ENCODE data around the gene NELL1. TPM values are rescaled to one million over a fixed set of nuclear protein-coding genes. Genes with fewer than 3 reads are reported as not detected.

NELL1 gene
- total RNA-seq, 1 donor from 2014 or later, result not detected

- Mint-ChIP-seq H3K4me3 (no peak overlapping the region), H3K4me1 (no peaks in the 10 kb centered on the region), H3K27me3 (ENCODE audit: insufficient read depth, low read depth) (no peaks in the 10 kb centered on the region), H3K36me3 (no peaks in the 10 kb centered on the region), H3K27ac (no peak overlapping the region), H3K9me3 (peaks cover 15% of the 10 kb centered on the region)
- no peak overlapping the region for H3K4me2 ChIP-seq
- H3K9ac ChIP-seq, result no peak overlapping the region
- no peaks in the 10 kb centered on the region for H3K27me3 ChIP-seq
- no peak overlapping the region for H3K27ac ChIP-seq
- H4K20me1 ChIP-seq (ENCODE audit: low read depth), result no peaks in the 10 kb centered on the region
- TF ChIP-seq EZH2 (IDR thresholded peaks at IDR 0.05) (no peak), CTCF (IDR thresholded peaks at IDR 0.05) (no peak), EZH2phosphoT487 (IDR thresholded peaks at IDR 0.05) (no peak)
- no peaks in the 10 kb centered on the region for H3F3A ChIP-seq (ENCODE audit: low read depth)
- H3K4me3 ChIP-seq, result no peak overlapping the region
- H3K9me3 ChIP-seq (ENCODE audit: low read depth), result no peaks in the 10 kb centered on the region
- no peaks in the 10 kb centered on the region for H3K36me3 ChIP-seq
- no peak overlapping the region for H2AFZ ChIP-seq (replicated peaks)
- H3K79me2 ChIP-seq (ENCODE audit: low read depth), result no peaks in the 10 kb centered on the region
- H3K4me1 ChIP-seq, result no peaks in the 10 kb centered on the region
- no peak for DNase-seq (ENCODE audit: low spot score)
Measured at GRCh38 chr11:20715931-20716330, 46.5 kb downstream of the NELL1 start.

DNA sequence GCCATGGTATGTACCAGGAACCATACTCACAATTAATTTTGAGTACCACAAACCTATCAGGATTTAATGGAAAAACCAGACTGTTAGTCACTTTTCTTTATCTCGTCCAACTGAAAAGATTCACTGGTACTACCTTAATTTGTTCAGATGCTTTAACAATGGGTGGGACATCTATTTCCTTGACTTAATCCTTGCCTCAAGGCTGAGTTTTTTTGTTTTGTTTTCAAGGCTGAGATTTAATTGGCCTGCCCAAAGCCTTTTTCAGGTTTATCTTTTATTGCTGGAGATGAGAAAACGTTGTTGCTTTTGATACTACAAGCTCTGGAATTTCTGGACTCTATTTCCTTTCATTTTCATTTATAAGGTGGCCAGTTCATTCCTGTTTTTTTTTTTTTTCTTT lies 50.4 kb downstream of the NELL1 start:
- H3K27me3 ChIP-seq, result no peaks in the 10 kb centered on the region
- H3K4me2 ChIP-seq, result no peak overlapping the region
- no peaks in the 10 kb centered on the region for H3K36me3 ChIP-seq
- H4K20me1 ChIP-seq (ENCODE audit: low read depth), result no peaks in the 10 kb centered on the region
- H3K4me1 Mint-ChIP-seq, result no peaks in the 10 kb centered on the region
- TF ChIP-seq EZH2 (IDR thresholded peaks at IDR 0.05) (no peak), EZH2phosphoT487 (IDR thresholded peaks at IDR 0.05) (no peak), CTCF (IDR thresholded peaks at IDR 0.05) (no peak)
- H3K27ac Mint-ChIP-seq, result no peak overlapping the region
- H3K9me3 Mint-ChIP-seq, result peaks cover 2% of the 10 kb centered on the region
- no peaks in the 10 kb centered on the region for H3K9me3 ChIP-seq (ENCODE audit: low read depth)
- H3K36me3 Mint-ChIP-seq, result no peaks in the 10 kb centered on the region
- H3K27me3 Mint-ChIP-seq (ENCODE audit: insufficient read depth, low read depth), result no peaks in the 10 kb centered on the region
- DNase-seq (ENCODE audit: low spot score), result peak; percentile 19
- no peaks in the 10 kb centered on the region for H3F3A ChIP-seq (ENCODE audit: low read depth)
- no peak overlapping the region for H3K4me3 Mint-ChIP-seq
- no peaks in the 10 kb centered on the region for H3K4me1 ChIP-seq
- no peak overlapping the region for H3K9ac ChIP-seq
- H3K79me2 ChIP-seq (ENCODE audit: low read depth), result no peaks in the 10 kb centered on the region
- H3K27ac ChIP-seq, result no peak overlapping the region
- H2AFZ ChIP-seq (replicated peaks), result no peak overlapping the region
- H3K4me3 ChIP-seq, result no peak overlapping the region

GRCh38 chr11:20723366-20723765 lies 54.0 kb downstream of the NELL1 start:
- H4K20me1 ChIP-seq (ENCODE audit: low read depth), result no peaks in the 10 kb centered on the region
- Mint-ChIP-seq H3K27ac (no peak overlapping the region), H3K27me3 (ENCODE audit: insufficient read depth, low read depth) (no peaks in the 10 kb centered on the region), H3K4me3 (no peak overlapping the region), H3K9me3 (peaks cover 6% of the 10 kb centered on the region), H3K4me1 (no peaks in the 10 kb centered on the region), H3K36me3 (no peaks in the 10 kb centered on the region)
- DNase-seq (ENCODE audit: low spot score), result no peak
- no peak overlapping the region for H3K4me2 ChIP-seq
- no peak overlapping the region for H3K9ac ChIP-seq
- H3K4me1 ChIP-seq, result no peaks in the 10 kb centered on the region
- no peak overlapping the region for H2AFZ ChIP-seq (replicated peaks)
- H3K36me3 ChIP-seq, result no peaks in the 10 kb centered on the region
- H3K4me3 ChIP-seq, result no peak overlapping the region
- H3K27ac ChIP-seq, result no peak overlapping the region
- no peaks in the 10 kb centered on the region for H3F3A ChIP-seq (ENCODE audit: low read depth)
- TF ChIP-seq EZH2 (IDR thresholded peaks at IDR 0.05) (no peak), CTCF (IDR thresholded peaks at IDR 0.05) (no peak), EZH2phosphoT487 (IDR thresholded peaks at IDR 0.05) (no peak)
- no peaks in the 10 kb centered on the region for H3K9me3 ChIP-seq (ENCODE audit: low read depth)
- H3K27me3 ChIP-seq, result no peaks in the 10 kb centered on the region
- H3K79me2 ChIP-seq (ENCODE audit: low read depth), result no peaks in the 10 kb centered on the region

All from neural progenitor cell (in vitro differentiated cells).